SJCRH30 (cell line): ENCODE data around the gene SOBP. TPM values are rescaled to one million over a fixed set of nuclear protein-coding genes. Genes with fewer than 3 reads are reported as not detected.

Experiments
- DNase-seq, 2 experiments: peaks; one replicate each; pipeline ENCODE4 v3.0.0-alpha.2; 2015 to 2020
- H3K27ac ChIP-seq: fragments of 250-450 bp; sonication (Bioruptor Pico); 2 replicates; pipeline ENCODE4 v1.5.1; 2020; ENCODE audit warnings: mild to moderate bottlenecking, moderate library complexity
- H3K27me3 ChIP-seq: fragments of 250-450 bp; sonication (Bioruptor Pico); 2 replicates; pipeline ENCODE4 v1.5.1; 2020; ENCODE audit warnings: mild to moderate bottlenecking, moderate library complexity
- H3K36me3 ChIP-seq: fragments of 250-450 bp; sonication (Bioruptor Pico); 2 replicates; pipeline ENCODE4 v1.5.1; 2020; ENCODE audit warnings: mild to moderate bottlenecking, moderate library complexity
- H3K4me1 ChIP-seq: fragments of 250-450 bp; sonication (Bioruptor Pico); 2 replicates; pipeline ENCODE4 v1.5.1; 2020; ENCODE audit warnings: mild to moderate bottlenecking, moderate library complexity
- H3K4me3 ChIP-seq: fragments of 250-450 bp; sonication (Bioruptor Pico); 2 replicates; pipeline ENCODE4 v1.5.1; 2020; ENCODE audit warnings: mild to moderate bottlenecking, moderate library complexity
- H3K9me3 ChIP-seq: fragments of 250-450 bp; sonication (Bioruptor Pico); replicated peaks from 2 replicates; pipeline ENCODE4 v1.5.1; 2020; ENCODE audit warnings: mild to moderate bottlenecking, moderate library complexity
- total RNA-seq: library from RNA; depleted of rRNA; stranded (reverse); fragments of >200 nt; shearing (Covaris generic); gene quantifications from 2 replicates; pipeline ENCODE4 v1.2.3, GENCODE V29; 2014

Gene SOBP
- total RNA-seq, 1 experiment from 2014 or later, result 7.8 TPM

GRCh38 chr6:107590378-107590777, 100.5 kb downstream of the SOBP start:
- Histone ChIP-seq H3K36me3 (peaks cover 3% of the 10 kb centered on the region; the same call in 1 of the 2 replicates), H3K4me1 (0 out of 2 replicates have a peak, but pooled peaks cover 15% of the 10 kb centered on the region), H3K27me3 (no peaks in the 10 kb centered on the region), H3K27ac (no peak overlapping the region), H3K4me3 (no peak overlapping the region), H3K9me3 (no peaks in the 10 kb centered on the region)
- DNase-seq, result no peak

DNA sequence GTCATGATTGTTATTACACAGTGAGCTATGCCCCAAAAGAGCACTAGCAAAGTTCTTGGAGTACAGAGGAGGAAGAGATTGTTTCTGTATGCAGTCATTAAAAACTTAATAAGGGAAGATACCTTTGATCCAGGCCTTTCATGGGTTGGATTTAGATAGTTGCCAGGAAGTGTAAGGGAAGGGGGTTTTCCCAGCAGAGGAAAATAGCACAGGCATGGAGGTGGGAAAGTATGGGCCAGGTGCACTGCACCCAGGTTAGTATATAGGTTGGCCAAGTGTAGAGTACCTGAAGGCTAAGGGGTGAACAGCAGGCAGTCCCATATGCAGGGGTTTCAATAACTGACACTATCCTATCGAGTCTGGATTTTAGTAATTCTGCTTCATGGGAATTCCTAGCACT, 101.4 kb downstream of the SOBP start:
- peaks cover 3% of the 10 kb centered on the region; the same call in 1 of the 2 replicates for H3K36me3 ChIP-seq
- H3K4me1 ChIP-seq, result 0 out of 2 replicates have a peak, but pooled peaks cover 15% of the 10 kb centered on the region
- H3K9me3 ChIP-seq, result no peaks in the 10 kb centered on the region
- H3K4me3 ChIP-seq, result no peak overlapping the region
- H3K27ac ChIP-seq, result no peak overlapping the region
- DNase-seq, result no peak
- no peaks in the 10 kb centered on the region for H3K27me3 ChIP-seq

DNA sequence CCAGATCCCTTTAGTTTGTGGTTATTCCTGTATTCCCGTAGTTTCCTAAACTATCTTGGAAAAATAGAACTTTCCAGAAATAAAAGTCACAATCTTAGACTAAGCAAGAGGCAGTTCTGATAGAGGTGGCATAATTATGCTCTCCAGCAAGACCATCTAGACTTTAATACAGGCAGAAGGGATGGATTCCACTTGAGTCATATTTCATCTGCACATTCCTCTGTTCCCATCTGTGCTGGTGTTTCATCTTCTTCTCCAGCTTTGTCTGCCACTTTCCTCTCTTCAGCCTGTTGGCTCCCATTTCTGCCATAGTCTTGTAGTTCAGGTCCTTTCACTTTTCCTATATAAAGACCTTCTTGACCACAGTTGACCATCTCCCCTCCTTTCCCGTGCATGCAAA, 102.9 kb downstream of the SOBP start:
- Histone ChIP-seq H3K27ac (no peak overlapping the region), H3K9me3 (no peaks in the 10 kb centered on the region), H3K4me3 (no peak overlapping the region), H3K36me3 (no peaks in the 10 kb centered on the region), H3K4me1 (0 out of 2 replicates have a peak, but pooled peaks cover 15% of the 10 kb centered on the region), H3K27me3 (no peaks in the 10 kb centered on the region)
- no peak for DNase-seq

- H3K4me1 ChIP-seq, result peaks cover 26% of the 10 kb centered on the region
- H3K4me3 ChIP-seq, result no peak overlapping the region
- H3K27ac ChIP-seq, result no peak overlapping the region
- no peaks in the 10 kb centered on the region for H3K9me3 ChIP-seq
- H3K27me3 ChIP-seq, result no peaks in the 10 kb centered on the region
- no peaks in the 10 kb centered on the region for H3K36me3 ChIP-seq
- no peak for DNase-seq
Observed at GRCh38 chr6:107594736-107595135, 104.8 kb downstream of the SOBP start.

- no peak for DNase-seq
- no peaks in the 10 kb centered on the region for H3K27me3 ChIP-seq
Observed at GRCh38 chr6:107598091-107598490, 108.2 kb downstream of the SOBP start.

DNA sequence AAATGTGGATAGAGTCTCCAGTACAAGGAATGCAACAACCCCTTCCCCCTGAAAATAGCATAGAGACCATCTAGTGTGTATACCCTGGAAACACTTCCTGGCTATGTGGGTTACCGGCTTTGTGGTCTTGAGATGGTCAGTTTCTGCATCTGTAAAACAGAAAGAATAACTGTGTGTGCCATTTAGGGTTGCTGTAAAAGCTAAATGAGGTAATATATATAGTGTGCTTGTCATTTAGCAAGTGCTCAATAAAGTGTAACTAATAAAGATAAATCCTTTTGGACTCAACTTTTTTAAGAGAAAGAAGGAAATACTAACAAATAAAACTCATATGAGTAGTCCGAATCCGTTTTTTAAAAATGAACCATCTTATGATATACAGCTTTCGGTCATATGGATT, 109.1 kb downstream of the SOBP start:
- Histone ChIP-seq H3K27ac (no peak overlapping the region; the same call in 1 of the 2 replicates), H3K9me3 (no peaks in the 10 kb centered on the region), H3K27me3 (no peaks in the 10 kb centered on the region), H3K4me3 (no peak overlapping the region), H3K4me1 (peaks cover 46% of the 10 kb centered on the region), H3K36me3 (no peaks in the 10 kb centered on the region)
- DNase-seq, result no peak

More at GRCh38 chr6:107598091-107598490, 108.2 kb downstream of the SOBP start:
- no peak overlapping the region for H3K27ac ChIP-seq
- peaks cover 43% of the 10 kb centered on the region for H3K4me1 ChIP-seq
- no peaks in the 10 kb centered on the region for H3K36me3 ChIP-seq
- no peak overlapping the region for H3K4me3 ChIP-seq
- no peaks in the 10 kb centered on the region for H3K9me3 ChIP-seq

DNA sequence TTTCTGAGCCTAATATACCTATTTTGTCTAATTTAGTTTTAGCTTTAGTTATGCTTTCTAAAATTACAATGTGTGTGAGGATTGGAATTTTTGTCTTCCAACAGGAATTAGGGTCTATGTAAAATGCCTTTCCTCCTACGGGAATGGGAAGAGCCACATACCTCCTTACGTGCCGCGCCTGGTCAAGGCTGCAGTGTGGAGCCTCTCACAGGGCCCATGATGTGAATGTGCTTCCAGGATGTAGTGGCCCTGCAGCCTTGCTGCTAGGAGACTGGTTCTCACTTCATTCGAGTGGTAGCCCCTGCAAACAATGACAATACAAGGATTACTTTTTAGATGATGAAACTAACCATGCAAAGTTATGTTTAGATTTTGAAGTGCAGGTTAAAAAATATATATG, 110.2 kb downstream of the SOBP start:
- Histone ChIP-seq H3K9me3 (no peaks in the 10 kb centered on the region), H3K4me1 (peaks cover 49% of the 10 kb centered on the region), H3K27me3 (no peaks in the 10 kb centered on the region), H3K36me3 (no peaks in the 10 kb centered on the region), H3K27ac (peak overlapping the region; percentile 47), H3K4me3 (no peak overlapping the region)
- peak; percentile 40 to 45 for DNase-seq

DNA sequence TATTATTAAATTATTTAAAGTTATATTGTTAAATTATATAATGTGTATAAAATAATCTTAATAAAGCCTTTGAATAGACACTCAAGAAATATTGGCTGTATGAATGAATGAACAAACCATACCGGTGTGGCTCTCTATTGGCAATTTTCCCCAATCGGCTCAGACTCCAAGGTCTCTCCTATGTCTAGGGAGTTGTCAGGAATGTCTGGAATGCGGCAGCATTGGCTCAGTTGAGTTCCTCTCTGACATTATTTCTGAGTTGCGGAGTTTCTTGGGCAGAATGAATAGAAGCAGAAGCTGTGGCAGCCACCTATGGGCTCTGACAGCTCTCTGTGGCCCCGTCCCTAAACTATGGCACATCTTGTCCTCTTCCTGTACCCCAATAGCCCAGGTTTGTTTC, 111.0 kb downstream of the SOBP start:
- Histone ChIP-seq H3K36me3 (no peaks in the 10 kb centered on the region), H3K9me3 (no peaks in the 10 kb centered on the region), H3K27me3 (no peaks in the 10 kb centered on the region), H3K27ac (peak overlapping the region; percentile 47), H3K4me1 (peaks cover 54% of the 10 kb centered on the region), H3K4me3 (no peak overlapping the region)
- DNase-seq, result peak; percentile 56 to 67

DNA sequence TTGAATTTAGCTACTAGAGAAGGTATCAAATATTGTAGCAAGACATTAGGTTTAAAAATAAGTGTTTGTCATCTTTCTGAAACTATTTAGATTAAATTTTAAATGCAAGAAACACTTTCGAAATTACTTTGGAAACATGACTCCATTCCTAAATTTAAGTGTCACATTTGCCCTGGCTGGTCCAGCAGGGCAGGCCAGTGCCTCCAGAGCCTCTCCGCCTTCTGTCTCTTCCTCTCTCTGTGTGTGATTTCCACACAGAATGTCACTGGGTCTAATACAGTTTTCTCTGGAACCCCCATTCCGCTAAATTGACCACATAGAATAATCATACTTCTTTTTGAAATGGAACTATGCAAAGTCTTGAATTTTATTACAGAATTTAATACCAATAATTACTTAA, 111.5 kb downstream of the SOBP start:
- Histone ChIP-seq H3K27me3 (no peaks in the 10 kb centered on the region), H3K36me3 (no peaks in the 10 kb centered on the region), H3K4me3 (no peak overlapping the region), H3K4me1 (peaks cover 54% of the 10 kb centered on the region), H3K9me3 (no peaks in the 10 kb centered on the region), H3K27ac (peak overlapping the region; percentile 47)
- no peak for DNase-seq

DNA sequence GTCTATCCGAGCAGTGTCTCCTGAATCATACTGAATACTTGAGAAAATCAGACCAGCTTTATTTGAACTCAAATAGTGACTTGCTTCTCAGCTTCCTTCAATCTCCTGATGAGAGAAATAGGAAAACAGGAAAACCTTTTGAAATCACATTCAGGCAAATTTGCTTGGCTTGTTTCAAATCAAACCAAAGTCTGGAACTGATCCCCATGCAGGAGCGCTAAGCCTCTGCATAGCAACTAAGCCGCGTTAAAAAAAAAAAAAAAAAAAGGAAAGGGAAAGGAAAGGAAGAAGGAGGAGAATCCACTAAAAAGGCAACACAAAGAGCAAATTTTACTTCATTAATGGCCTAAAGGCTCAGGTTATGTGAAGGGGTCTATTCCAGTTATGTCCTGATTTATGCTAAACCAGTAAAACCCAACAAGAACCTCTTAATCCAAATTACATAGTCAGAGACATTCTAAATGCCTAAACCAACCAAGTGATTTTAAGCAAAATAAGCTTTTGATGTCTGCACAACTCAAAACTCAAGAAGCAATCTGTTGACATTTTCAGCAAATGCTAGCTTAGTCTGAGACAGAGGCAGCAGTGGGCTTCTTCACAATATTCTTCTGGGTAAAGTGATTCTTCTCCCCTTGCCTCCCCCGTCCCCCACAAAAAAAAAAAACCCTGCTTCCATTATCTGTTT, 112.5 kb downstream of the SOBP start:
- no peaks in the 10 kb centered on the region for H3K27me3 ChIP-seq
- DNase-seq, result no peak
- H3K4me1 ChIP-seq, result peaks cover 64% of the 10 kb centered on the region
- H3K36me3 ChIP-seq, result no peaks in the 10 kb centered on the region
- H3K9me3 ChIP-seq, result no peaks in the 10 kb centered on the region
- H3K4me3 ChIP-seq, result no peak overlapping the region
- no peak overlapping the region for H3K27ac ChIP-seq

DNA sequence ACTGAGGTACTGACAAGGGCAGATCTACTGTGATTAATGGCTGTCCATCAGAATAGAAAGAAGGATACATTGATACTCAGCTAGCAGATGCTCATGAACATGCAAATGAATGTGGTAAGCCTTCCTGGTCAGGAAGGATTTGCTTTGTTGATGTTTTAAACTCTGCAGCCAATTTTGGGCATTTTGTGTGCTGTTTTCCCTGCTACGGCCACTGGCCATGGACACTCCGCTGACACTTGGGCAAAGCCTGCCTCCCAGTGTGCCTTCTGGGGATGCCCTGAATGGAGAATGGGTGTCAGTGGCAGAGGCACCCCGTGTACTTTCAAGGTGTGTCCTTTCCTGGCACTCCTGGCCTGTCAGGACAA, 113.1 kb downstream of the SOBP start:
- DNase-seq, result no peak
- no peaks in the 10 kb centered on the region for H3K9me3 ChIP-seq
- no peak overlapping the region for H3K4me3 ChIP-seq
- H3K27ac ChIP-seq, result no peak overlapping the region
- no peaks in the 10 kb centered on the region for H3K36me3 ChIP-seq
- peaks cover 65% of the 10 kb centered on the region for H3K4me1 ChIP-seq
- H3K27me3 ChIP-seq, result no peaks in the 10 kb centered on the region

DNA sequence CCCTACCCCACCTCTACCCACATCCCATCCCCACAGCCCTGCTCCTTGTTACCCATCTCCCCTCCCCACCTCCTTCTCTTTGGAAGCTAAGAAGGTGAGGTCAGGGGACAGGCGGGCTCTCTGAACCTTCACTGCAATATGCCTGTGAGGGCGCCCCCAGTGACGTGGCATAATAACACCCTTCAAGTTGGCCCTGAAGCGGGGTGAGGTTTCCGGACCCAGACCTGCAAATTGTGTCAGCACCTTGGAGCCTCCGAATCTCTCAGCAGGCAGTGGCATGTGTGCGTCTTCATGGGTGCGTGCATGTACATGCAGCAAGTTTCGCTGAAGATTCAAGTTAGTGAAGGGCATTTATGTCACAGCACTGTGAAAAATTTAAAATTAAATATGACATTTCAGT, 114.6 kb downstream of the SOBP start:
- no peak overlapping the region for H3K27ac ChIP-seq
- H3K4me1 ChIP-seq, result peaks cover 56% of the 10 kb centered on the region
- no peak overlapping the region for H3K4me3 ChIP-seq
- no peak for DNase-seq
- no peaks in the 10 kb centered on the region for H3K36me3 ChIP-seq
- H3K27me3 ChIP-seq, result no peaks in the 10 kb centered on the region
- H3K9me3 ChIP-seq, result no peaks in the 10 kb centered on the region

DNA sequence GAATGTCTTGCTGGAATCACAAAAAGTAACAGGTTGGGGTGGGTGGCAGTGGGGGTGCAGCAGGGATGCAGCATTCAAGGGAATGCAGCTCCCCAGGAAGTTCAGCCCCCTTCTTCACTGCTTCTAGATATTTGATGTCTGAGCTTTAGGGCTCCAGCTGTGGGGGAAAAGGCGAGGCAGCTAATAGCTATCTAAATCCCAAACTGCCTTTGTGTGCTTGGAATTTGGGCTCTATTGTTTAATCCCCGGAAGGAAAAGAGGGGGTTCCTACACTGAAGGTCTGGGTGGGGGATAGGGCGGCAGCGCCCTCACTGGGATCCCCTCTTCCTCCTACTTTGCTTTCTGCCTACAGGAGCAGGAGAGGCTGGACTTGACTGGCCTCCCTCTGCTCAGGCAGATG, 116.5 kb downstream of the SOBP start:
- DNase-seq, result no peak
- H3K36me3 ChIP-seq, result no peaks in the 10 kb centered on the region
- no peaks in the 10 kb centered on the region for H3K9me3 ChIP-seq
- H3K27me3 ChIP-seq, result no peaks in the 10 kb centered on the region
- peaks cover 38% of the 10 kb centered on the region for H3K4me1 ChIP-seq
- peak overlapping the region; percentile 2; the same call in 1 of the 2 replicates for H3K27ac ChIP-seq
- H3K4me3 ChIP-seq, result no peak overlapping the region

GRCh38 chr6:107607116-107607515, 117.2 kb downstream of the SOBP start:
- no peaks in the 10 kb centered on the region for H3K27me3 ChIP-seq
- no peak overlapping the region; the same call in 1 of the 2 replicates for H3K27ac ChIP-seq
- no peak for DNase-seq
- no peaks in the 10 kb centered on the region for H3K9me3 ChIP-seq
- no peaks in the 10 kb centered on the region for H3K36me3 ChIP-seq
- peaks cover 42% of the 10 kb centered on the region for H3K4me1 ChIP-seq
- no peak overlapping the region for H3K4me3 ChIP-seq

GRCh38 chr6:107611094-107611810, 121.3 kb downstream of the SOBP start:
- no peak overlapping the region for H3K27ac ChIP-seq
- H3K9me3 ChIP-seq, result no peaks in the 10 kb centered on the region
- DNase-seq, result no peak
- no peaks in the 10 kb centered on the region for H3K36me3 ChIP-seq
- peaks cover 22% of the 10 kb centered on the region for H3K4me1 ChIP-seq
- no peak overlapping the region for H3K4me3 ChIP-seq
- H3K27me3 ChIP-seq, result no peaks in the 10 kb centered on the region
